Body of pancreas (tissue), 4 donors: ENCODE data around the gene HOXA13. TPM values are rescaled to one million over a fixed set of nuclear protein-coding genes. Genes with fewer than 3 reads are reported as not detected.

Experiments
- ATAC-seq: fragments of 150-250 bp; one replicate; pipeline ENCODE4 v1.9.1; 2016
- DNase-seq, 4 donors: peaks; one replicate each; pipeline ENCODE4 v3.0.0-alpha.2; 2019
- H3K27ac ChIP-seq, 4 donors: fragments of 200-600 bp; sonication (generic); 1 replicate in 3 of 4; 2 replicates in 1 of 4; pipeline versions ENCODE4 v1.5.1 to v1.6.1; 2016 to 2019; ENCODE audit warnings: mild to moderate bottlenecking in 1 of 4, mixed read lengths in 1 of 4, moderate library complexity in 1 of 4
- H3K27me3 ChIP-seq, 2 donors: fragments of 200-600 bp; sonication (generic); one replicate each; pipeline ENCODE4 v1.6.0; 2016; ENCODE audit warnings: mild to moderate bottlenecking in 1 of 2
- H3K36me3 ChIP-seq, 2 donors: fragments of 200-600 bp; sonication (generic); replicated peaks in 1 of 2; 2 replicates each; pipeline ENCODE4 v1.5.1; 2016; ENCODE audit warnings: low read depth in 2 of 2; ENCODE audit not compliant: insufficient read depth in 1 of 2
- H3K4me1 ChIP-seq: fragments of 200-600 bp; sonication (generic); one replicate; pipeline ENCODE4 v1.6.0; 2016
- H3K4me3 ChIP-seq, 2 donors: fragments of 200-600 bp; sonication (generic); 1 replicate in 1 of 2; 2 replicates in 1 of 2; pipeline ENCODE4 v1.5.1; 2016 to 2019
- H3K9me3 ChIP-seq, 3 donors: fragments of 200-600 bp; sonication (generic); 1 replicate in 2 of 3; 2 replicates in 1 of 3; pipeline ENCODE4 v1.5.1; 2016
- CTCF ChIP-seq, 7 experiments: fragments of 450-650 bp in 4 of 7; fragments of 200-600 bp in 3 of 7; sonication (generic) in 3 of 7; IDR thresholded peaks; one replicate each; pipeline ENCODE4 v1.5.1; 2016 to 2019; ENCODE audit warnings: antibody characterized with exemption in 7 of 7
- POLR2A ChIP-seq, 3 donors: fragments of 450-650 bp; IDR thresholded peaks; one replicate each; pipeline ENCODE4 v1.6.1; 2016; ENCODE audit warnings: antibody characterized with exemption in 3 of 3, mild to moderate bottlenecking in 2 of 3
- WGBS, 2 donors: methylation state at CpG; one replicate each; pipeline ENCODE4 v1.1.5; 2017; 5-methylcytosine and 5-hydroxymethylcytosine counted together
- intact Hi-C: fragments of 100-400 bp; cut with DNase I; formaldehyde crosslinking; loops from one replicate; pipeline ENCODE4 v1.15.1; 2023
- total RNA-seq, 2 donors: library from RNA; depleted of rRNA; stranded (reverse); fragments of >200 nt; gene quantifications; one replicate each; pipeline ENCODE4 v1.1.0, GENCODE V29; 2016

HOXA13 gene
- total RNA-seq, 2 donors from 2014 or later, result not detected

- no peak overlapping the region for H3K27ac ChIP-seq
- TF ChIP-seq POLR2A (IDR thresholded peaks at IDR 0.05) (no peak), CTCF (IDR thresholded peaks at IDR 0.05) (no peak)
- ATAC-seq (no peak), DNase-seq (peak in 2 of 4 donors; percentile 4 to 10)
- intact Hi-C loops, result no loop called here
- peaks cover 52% of the 10 kb centered on the region for H3K4me1 ChIP-seq
- no peaks in the 10 kb centered on the region for H3K36me3 ChIP-seq
- H3K9me3 ChIP-seq, result no peaks in the 10 kb centered on the region
- no peak overlapping the region for H3K4me3 ChIP-seq
- H3K27me3 ChIP-seq, result peaks cover 10 to 78% of the 10 kb centered on the region in 2 donors
- WGBS, 2 donors, result 9 to 32% methylated on average over 3 to 22 of the region's 22 CpGs
These were observed 10.4 kb downstream of the HOXA13 start for GRCh38 chr7:27189295-27189996.

GRCh38 chr7:27188386-27189294 is 11.3 kb downstream of the HOXA13 start:
- Histone ChIP-seq H3K36me3 (no peaks in the 10 kb centered on the region), H3K4me1 (peaks cover 60% of the 10 kb centered on the region), H3K27me3 (peaks cover 14 to 78% of the 10 kb centered on the region in 2 donors), H3K9me3 (no peaks in the 10 kb centered on the region), H3K27ac (no peak overlapping the region), H3K4me3 (no peak overlapping the region)
- 7% methylated on average over 37 to 49 of the region's 49 CpGs for WGBS, 2 donors
- DNase-seq, result peak in 2 of 4 donors; percentile 10
- no peak for TF ChIP-seq POLR2A (IDR thresholded peaks at IDR 0.05)
- TF ChIP-seq CTCF (IDR thresholded peaks at IDR 0.05), result no peak
- ATAC-seq, result no peak
- intact Hi-C loops, result no loop called here

DNA sequence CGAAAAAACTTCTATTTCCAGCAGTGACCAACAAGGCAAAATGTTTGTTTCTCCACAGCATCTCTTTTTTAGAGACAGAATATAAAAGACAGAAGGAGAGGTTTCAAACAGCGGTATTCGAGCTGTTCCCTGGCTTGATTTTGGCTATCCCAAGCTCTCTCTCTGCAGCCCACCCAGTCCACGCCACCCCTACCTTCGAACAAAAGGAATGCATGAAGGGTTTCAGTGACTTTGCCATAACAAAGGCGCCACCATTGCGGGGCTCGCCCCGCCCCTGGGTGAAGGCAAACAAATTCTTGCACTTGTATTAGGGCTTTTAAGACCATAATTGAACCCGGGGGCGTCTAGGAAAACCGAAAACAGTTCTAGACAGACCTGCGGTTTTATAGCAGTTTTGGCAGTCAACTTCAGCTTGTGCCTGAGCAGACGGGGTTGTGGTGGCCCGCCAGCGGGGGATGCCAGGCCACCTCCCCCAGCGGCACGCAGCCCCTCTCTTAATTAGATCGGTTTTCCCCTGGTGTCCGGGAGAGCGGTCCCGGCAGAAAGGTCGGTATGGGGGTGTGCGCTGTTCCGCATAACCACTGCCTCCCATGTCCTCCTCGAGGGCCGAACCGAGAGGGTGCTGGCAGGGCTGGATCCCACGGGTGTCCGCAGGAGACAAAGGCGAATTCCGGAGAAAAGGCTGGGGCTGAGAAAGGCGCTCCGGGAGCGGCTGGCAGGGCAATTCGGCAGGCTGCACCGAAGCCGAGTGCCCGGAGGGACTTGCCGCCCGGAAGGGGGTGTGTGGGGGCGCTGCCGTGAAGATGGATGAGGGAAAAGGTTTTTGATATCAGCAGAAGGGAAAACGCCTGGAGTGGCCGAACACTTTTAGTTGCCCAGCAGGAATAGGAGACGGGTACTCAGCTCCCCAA is 12.2 kb downstream of the HOXA13 start:
- ATAC-seq (no peak), DNase-seq (peak in 2 of 4 donors; percentile 8 to 9)
- Histone ChIP-seq H3K4me3 (no peak overlapping the region), H3K4me1 (peaks cover 61% of the 10 kb centered on the region), H3K9me3 (no peaks in the 10 kb centered on the region), H3K27ac (no peak overlapping the region), H3K36me3 (no peaks in the 10 kb centered on the region), H3K27me3 (peaks cover 14 to 78% of the 10 kb centered on the region in 2 donors)
- intact Hi-C loops, result no loop called here
- 4 to 10% methylated on average over 29 to 46 of the region's 46 CpGs for whole genome bisulfite sequencing, 2 donors
- TF ChIP-seq CTCF (IDR thresholded peaks at IDR 0.05), result no peak
- TF ChIP-seq POLR2A (IDR thresholded peaks at IDR 0.05), result no peak

GRCh38 chr7:27186668-27187474 is 13.0 kb downstream of the HOXA13 start:
- DNase-seq (no peak), ATAC-seq (no peak)
- H3K4me1 ChIP-seq, result peaks cover 52% of the 10 kb centered on the region
- TF ChIP-seq POLR2A (IDR thresholded peaks at IDR 0.05) (no peak), CTCF (IDR thresholded peaks at IDR 0.05) (no peak)
- H3K9me3 ChIP-seq, result no peaks in the 10 kb centered on the region
- no peak overlapping the region for H3K4me3 ChIP-seq
- no peaks in the 10 kb centered on the region for H3K36me3 ChIP-seq
- WGBS, 2 donors, result 17 to 21% methylated on average over 4 of the region's 4 CpGs
- intact Hi-C loops, result no loop called here
- peaks cover 14 to 78% of the 10 kb centered on the region in 2 donors for H3K27me3 ChIP-seq
- H3K27ac ChIP-seq, result no peak overlapping the region
